ENCODE results near the gene ANKMY1. TPM values are rescaled to one million over a fixed set of nuclear protein-coding genes. Genes with fewer than 3 reads are reported as not detected.

ANKMY1 gene
- total and polyA plus RNA-seq, 2 donors (not counting 1 experiment from before 2014, with no cell fraction given), result 51.7 to 72.1 TPM

GRCh38 chr2:240499309-240500301 lies 58.2 kb downstream of the ANKMY1 start:
- H3K9me3 Mint-ChIP-seq (ENCODE audit: insufficient read depth), result no peaks in the 10 kb centered on the region
- TF ChIP-seq CTCF (IDR thresholded peaks at IDR 0.05), result no peak
- no peak for TF ChIP-seq EZH2 (IDR thresholded peaks at IDR 0.05; ENCODE audit: borderline replicate concordance, insufficient read depth, low read depth, low read length, poor library complexity, severe bottlenecking)
- intact Hi-C loops (cut with micrococcal nuclease), result no loop called here
- Histone ChIP-seq H3K4me2 (replicated peaks; ENCODE audit: low read depth, low read length, poor library complexity, severe bottlenecking) (no peak overlapping the region), H3K27ac (ENCODE audit: low read length in 2 of 2) (no peak overlapping the region), H2AFZ (ENCODE audit: insufficient read depth, low read depth, low read length, poor library complexity, severe bottlenecking) (no peak overlapping the region), H3K4me3 (ENCODE audit: control extremely low read depth in 1 of 5, extremely low read depth in 1 of 5, insufficient read depth in 1 of 5, low read depth in 2 of 5, low read length in 4 of 5) (no peak overlapping the region), H3K4me1 (ENCODE audit: control insufficient read depth in 2 of 2, insufficient read depth in 2 of 2, low read length in 2 of 2) (peaks cover 0 to 6% of the 10 kb centered on the region in 2 donors), H3K36me3 (replicated peaks in 1 of 2; ENCODE audit: control extremely low read depth in 1 of 2, control insufficient read depth in 1 of 2, extremely low read depth in 1 of 2, insufficient read depth in 2 of 2, low read length in 1 of 2) (peaks cover 0 to 18% of the 10 kb centered on the region in 2 experiments), H3K9me3 (ENCODE audit: control extremely low read depth in 1 of 3, control insufficient read depth in 2 of 3, insufficient read depth in 1 of 3, low read length in 2 of 3) (peaks cover 0 to 2% (median 0%) of the 10 kb centered on the region in 3 donors), H3K9ac (ENCODE audit: low read length) (no peak overlapping the region), H3K27me3 (replicated peaks in 1 of 4; ENCODE audit: control extremely low read depth in 1 of 4, control insufficient read depth in 3 of 4, insufficient read depth in 4 of 4, low read length in 3 of 4) (no peaks in the 10 kb centered on the region), H3K79me2 (ENCODE audit: control insufficient read depth, insufficient read depth, low read length) (no peaks in the 10 kb centered on the region), H4K20me1 (ENCODE audit: control insufficient read depth, insufficient read depth, low read length, poor library complexity, severe bottlenecking) (no peaks in the 10 kb centered on the region)
- WGBS (ENCODE audit: insufficient coverage), result 97% methylated on average over 32 of the region's 32 CpGs
- DNase-seq (no peak), ATAC-seq (ENCODE audit: low read depth) (no peak)
- ChIA-PET CTCF (interaction anchor here (1.0 kb wide), 1 partner anchor 15 kb away, joined by 3 read pairs; no protein-coding TSS in a partner anchor), POLR2A (no interaction called here)
- H3K27me3 Mint-ChIP-seq, result no peaks in the 10 kb centered on the region
- H3K4me1 Mint-ChIP-seq, result no peaks in the 10 kb centered on the region
- H3K27ac Mint-ChIP-seq, result no peak overlapping the region
- H3K4me3 Mint-ChIP-seq, result no peak overlapping the region

- Mint-ChIP-seq H3K9me3 (ENCODE audit: insufficient read depth) (no peaks in the 10 kb centered on the region), H3K4me3 (no peak overlapping the region), H3K27me3 (no peaks in the 10 kb centered on the region), H3K27ac (no peak overlapping the region), H3K4me1 (no peaks in the 10 kb centered on the region)
- ChIA-PET CTCF (no interaction called here), POLR2A (no interaction called here)
- 97% methylated on average over 9 of the region's 9 CpGs for WGBS (ENCODE audit: insufficient coverage)
- Histone ChIP-seq H3K27ac (ENCODE audit: low read length in 2 of 2) (no peak overlapping the region), H3K9me3 (ENCODE audit: control extremely low read depth in 1 of 3, control insufficient read depth in 2 of 3, insufficient read depth in 1 of 3, low read length in 2 of 3) (peaks cover 0 to 7% (median 0%) of the 10 kb centered on the region in 3 donors), H3K36me3 (replicated peaks in 1 of 2; ENCODE audit: control extremely low read depth in 1 of 2, control insufficient read depth in 1 of 2, extremely low read depth in 1 of 2, insufficient read depth in 2 of 2, low read length in 1 of 2) (peaks cover 0 to 18% of the 10 kb centered on the region in 2 experiments), H3K27me3 (replicated peaks in 1 of 4; ENCODE audit: control extremely low read depth in 1 of 4, control insufficient read depth in 3 of 4, insufficient read depth in 4 of 4, low read length in 3 of 4) (no peaks in the 10 kb centered on the region), H3K4me1 (ENCODE audit: control insufficient read depth in 2 of 2, insufficient read depth in 2 of 2, low read length in 2 of 2) (peaks cover 0 to 6% of the 10 kb centered on the region in 2 donors), H3K9ac (ENCODE audit: low read length) (no peak overlapping the region), H4K20me1 (ENCODE audit: control insufficient read depth, insufficient read depth, low read length, poor library complexity, severe bottlenecking) (no peaks in the 10 kb centered on the region), H3K4me2 (replicated peaks; ENCODE audit: low read depth, low read length, poor library complexity, severe bottlenecking) (no peak overlapping the region), H2AFZ (ENCODE audit: insufficient read depth, low read depth, low read length, poor library complexity, severe bottlenecking) (no peak overlapping the region), H3K79me2 (ENCODE audit: control insufficient read depth, insufficient read depth, low read length) (no peaks in the 10 kb centered on the region), H3K4me3 (ENCODE audit: control extremely low read depth in 1 of 5, extremely low read depth in 1 of 5, insufficient read depth in 1 of 5, low read depth in 2 of 5, low read length in 4 of 5) (no peak overlapping the region)
- TF ChIP-seq CTCF (IDR thresholded peaks at IDR 0.05), result no peak
- TF ChIP-seq EZH2 (IDR thresholded peaks at IDR 0.05; ENCODE audit: borderline replicate concordance, insufficient read depth, low read depth, low read length, poor library complexity, severe bottlenecking), result no peak
- intact Hi-C loops (cut with micrococcal nuclease), result no loop called here
- ATAC-seq (ENCODE audit: low read depth) (no peak), DNase-seq (no peak)
Measured at GRCh38 chr2:240498958-240499260, 58.9 kb downstream of the ANKMY1 start.
